Neural cell (in vitro differentiated cells): Measurements from ENCODE around the gene COL23A1.

Source experiments
- CTCF ChIP-seq: fragments of 450-650 bp; IDR thresholded peaks from 2 replicates; pipeline ENCODE4 v1.5.1; 2014; ENCODE audit warnings: antibody characterized with exemption, mild to moderate bottlenecking, moderate library complexity; ENCODE audit not compliant: poor library complexity, severe bottlenecking
- EP300 ChIP-seq: fragments of 450-650 bp; conservative IDR thresholded peaks from 2 replicates; pipeline ENCODE4 v1.6.1; 2014; ENCODE audit warnings: antibody characterized with exemption, mild to moderate bottlenecking, moderate library complexity; ENCODE audit not compliant: poor library complexity, severe bottlenecking
- EZH2 ChIP-seq: fragments of 200-600, 300-800 bp; shearing (Covaris generic), sonication (generic); IDR thresholded peaks from 2 replicates; pipeline ENCODE4 v1.6.1; 2014; ENCODE audit warnings: antibody characterized with exemption, low read length, borderline replicate concordance, mild to moderate bottlenecking; ENCODE audit not compliant: insufficient read depth, poor library complexity, severe bottlenecking
- MXI1 ChIP-seq: fragments of 450-650 bp; conservative IDR thresholded peaks from 2 replicates; pipeline ENCODE4 v1.6.1; 2014; ENCODE audit warnings: antibody characterized with exemption, mild to moderate bottlenecking; ENCODE audit not compliant: poor library complexity, severe bottlenecking
- POLR2AphosphoS5 ChIP-seq: IDR thresholded peaks from 2 replicates; pipeline ENCODE4 v1.6.1; 2012
- RAD21 ChIP-seq: fragments of 450-650 bp; conservative IDR thresholded peaks from 2 replicates; pipeline ENCODE4 v1.6.1; 2014; ENCODE audit warnings: antibody characterized with exemption, mild to moderate bottlenecking, moderate library complexity
- REST ChIP-seq: IDR thresholded peaks from 2 replicates; pipeline ENCODE4 v1.6.1; 2012; ENCODE audit warnings: borderline replicate concordance
- SMC3 ChIP-seq: fragments of 450-650 bp; conservative IDR thresholded peaks from 2 replicates; pipeline ENCODE4 v1.6.1; 2014; ENCODE audit warnings: antibody characterized with exemption, mild to moderate bottlenecking, moderate library complexity; ENCODE audit not compliant: poor library complexity
- TAF1 ChIP-seq: IDR thresholded peaks from 2 replicates; pipeline ENCODE4 v1.6.1; 2012; ENCODE audit warnings: low read depth

GRCh38 chr5:178281331-178281730, 308.9 kb downstream of the COL23A1 start:
- no peak for TF ChIP-seq CTCF
- no peak for TF ChIP-seq REST
- no peak for TF ChIP-seq SMC3
- no peak for TF ChIP-seq RAD21
- TF ChIP-seq EZH2, result no peak
- no peak for TF ChIP-seq MXI1
- TF ChIP-seq EP300, result no peak
- TF ChIP-seq POLR2AphosphoS5, result no peak
- TF ChIP-seq TAF1, result no peak
